H1 (cell line): ENCODE measurements around the gene ABCA2. TPM values are rescaled to one million over a fixed set of nuclear protein-coding genes. Genes with fewer than 3 reads are reported as not detected.

ENCODE experiments used
- YY1 ChIP-seq: IDR thresholded peaks from 2 replicates; pipeline ENCODE4 v1.6.1; 2011; ENCODE audit warnings: low read depth, mild to moderate bottlenecking, low read length
- polyA plus RNA-seq, 7 experiments: library from polyadenylated mRNA; depleted of rRNA in 3 of 7; stranded (reverse) in 5 of 7; unstranded in 2 of 7; fragments of >200 nt in 5 of 7; fragments of 200-250 nt in 2 of 7; gene quantifications; 1 replicate in 5 of 7; 2 replicates in 1 of 7; 4 replicates in 1 of 7; pipeline versions ENCODE4 v1.2.1 to v1.2.3, GENCODE V29; 2011 to 2013; ENCODE audit warnings: missing spikeins in 2 of 7, mixed read lengths in 2 of 7
- total RNA-seq: library from RNA; stranded (reverse); fragmentation: NEBNext Ultra II Directional; extraction: Animal tissue kit (Norgen Biotek cat#: 25700); gene quantifications from 2 replicates; pipeline ENCODE4 v1.2.1, GENCODE V29; 2021

The ABCA2 gene
- total and polyA plus RNA-seq, 2 of the 8 experiments (the other 6 are each of a cell fraction or from before 2014, with no cell fraction given) = 12.5 to 14.3 TPM

GRCh38 chr9:137056739-137057415 is 28.8 kb upstream of the ABCA2 start (continued):
- TF ChIP-seq YY1 = no peak
